ENCODE results near the gene MITD1.
"Not testable (repeated sequence)": the region's sequence is repeated elsewhere in the genome, so short reads cannot be mapped to it uniquely, and the experiment has no call there.

The MITD1 gene

GRCh38 chr2:99154643-99155536 lies 26.0 kb downstream of the MITD1 start, which contains the start of the genes LIPT1 and TSGA10:
Gene LIPT1 (plus strand): TSS chr2:99154967. CDS start chr2:99161958, 6,991 bp downstream.
Gene TSGA10 (minus strand): TSS chr2:99154942. CDS start chr2:99109439, 45,503 bp downstream.
- DNase-seq (ENCODE audit: low read depth in 2 of 2), result peak; percentile 65 to 66

GRCh38 chr2:99153921-99154604 lies 26.8 kb downstream of the MITD1 start:
- DNase-seq (ENCODE audit: low read depth in 2 of 2), result no peak

DNA sequence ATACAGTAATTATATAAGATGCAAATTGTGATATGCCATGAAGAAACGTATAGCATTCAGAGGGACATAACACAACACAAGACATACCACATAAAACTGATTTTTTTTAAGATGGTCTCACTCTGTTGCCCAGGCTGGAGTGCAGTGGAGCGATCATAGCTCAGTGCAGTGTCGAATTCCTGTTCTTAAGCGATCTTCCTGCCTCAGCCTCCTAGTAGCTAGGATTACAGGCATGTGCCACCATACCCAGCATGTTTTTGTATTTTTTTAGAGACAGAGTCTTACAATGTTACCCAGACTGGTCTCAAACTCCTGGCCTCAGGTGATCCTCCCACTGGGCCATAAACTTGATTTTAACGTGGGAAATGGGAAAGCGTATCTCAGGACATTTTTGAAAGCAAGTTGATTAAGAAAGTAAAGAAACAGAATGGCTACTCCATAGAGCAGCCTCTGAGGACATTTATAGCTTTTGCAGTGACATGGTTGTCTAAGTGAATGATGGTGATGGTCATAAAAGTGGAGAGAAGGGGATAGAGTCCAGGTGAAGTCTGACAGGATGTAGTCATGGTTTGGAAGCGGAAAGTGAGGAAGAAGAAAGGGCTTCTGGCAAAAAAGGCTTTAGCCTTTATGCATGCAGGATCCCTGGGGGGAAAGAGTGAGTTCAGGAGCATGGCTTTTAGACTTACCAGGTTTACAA lies 28.5 kb downstream of the MITD1 start:
- DNase-seq (ENCODE audit: low read depth in 2 of 2), result no peak

- peak in 1 of 2 experiments; percentile 4 for DNase-seq (ENCODE audit: low read depth in 2 of 2)
Measured at GRCh38 chr2:99150706-99151105, 30.2 kb downstream of the MITD1 start.

DNA sequence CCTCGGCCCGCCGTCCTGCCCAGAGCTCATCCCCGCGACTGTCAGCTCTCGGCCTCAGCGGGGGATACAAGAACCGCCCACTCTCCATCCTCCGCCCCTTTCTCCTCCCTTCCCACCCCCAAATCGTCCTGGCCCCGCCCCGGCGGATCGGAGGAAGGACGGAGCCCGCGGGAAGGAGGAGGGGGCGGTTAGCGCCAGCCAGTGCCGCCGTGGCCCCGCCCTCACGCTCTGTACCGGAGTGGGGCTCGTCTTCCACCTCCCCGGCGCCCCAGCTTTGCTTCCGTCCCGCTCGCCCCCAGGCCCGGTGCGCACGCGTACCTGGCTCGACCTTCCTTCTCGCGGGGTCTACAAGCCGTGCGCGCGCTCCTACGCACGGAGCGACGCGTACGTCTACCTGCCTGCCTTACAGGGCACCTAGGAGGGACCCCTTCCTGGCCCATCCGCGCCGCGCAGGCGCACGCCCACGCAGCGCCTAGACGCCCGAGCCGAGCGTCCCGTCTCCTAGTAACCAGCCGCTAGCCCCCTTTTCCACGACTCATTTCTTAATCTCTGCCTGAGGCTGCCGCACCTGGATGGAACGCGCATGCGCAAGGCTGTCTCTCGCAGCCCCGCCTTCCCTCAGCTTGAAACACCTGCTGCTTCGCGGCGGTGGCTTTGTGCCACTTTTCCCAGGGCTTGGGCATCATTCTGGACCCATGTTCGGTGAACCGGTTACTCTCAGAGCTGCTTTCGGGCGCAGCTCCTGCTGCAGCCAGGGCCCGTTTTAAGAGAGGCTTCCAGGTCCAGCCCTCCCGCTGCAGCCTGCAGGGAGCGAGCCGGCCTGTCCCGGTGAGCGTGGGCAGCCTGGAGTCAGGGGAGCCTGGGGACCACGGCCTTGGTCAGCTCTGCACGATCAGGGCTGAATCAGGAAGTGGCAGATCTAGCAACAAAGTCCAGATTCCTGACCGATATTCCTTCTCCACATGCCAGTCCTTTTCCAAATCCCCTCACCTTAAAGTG lies 39.4 kb downstream of the MITD1 start, which contains the start of gene C2orf15:
Gene C2orf15, plus strand, starts transcription at position 598 of the 999 bp plus-strand sequence. CDS start 8,852 bp downstream, outside the sequence.
- DNase-seq (ENCODE audit: low read depth in 2 of 2), result peak; percentile 53 to 61

GRCh38 chr2:99140860-99141109 lies 40.1 kb downstream of the MITD1 start:
- DNase-seq (ENCODE audit: low read depth in 2 of 2), result no peak

DNA sequence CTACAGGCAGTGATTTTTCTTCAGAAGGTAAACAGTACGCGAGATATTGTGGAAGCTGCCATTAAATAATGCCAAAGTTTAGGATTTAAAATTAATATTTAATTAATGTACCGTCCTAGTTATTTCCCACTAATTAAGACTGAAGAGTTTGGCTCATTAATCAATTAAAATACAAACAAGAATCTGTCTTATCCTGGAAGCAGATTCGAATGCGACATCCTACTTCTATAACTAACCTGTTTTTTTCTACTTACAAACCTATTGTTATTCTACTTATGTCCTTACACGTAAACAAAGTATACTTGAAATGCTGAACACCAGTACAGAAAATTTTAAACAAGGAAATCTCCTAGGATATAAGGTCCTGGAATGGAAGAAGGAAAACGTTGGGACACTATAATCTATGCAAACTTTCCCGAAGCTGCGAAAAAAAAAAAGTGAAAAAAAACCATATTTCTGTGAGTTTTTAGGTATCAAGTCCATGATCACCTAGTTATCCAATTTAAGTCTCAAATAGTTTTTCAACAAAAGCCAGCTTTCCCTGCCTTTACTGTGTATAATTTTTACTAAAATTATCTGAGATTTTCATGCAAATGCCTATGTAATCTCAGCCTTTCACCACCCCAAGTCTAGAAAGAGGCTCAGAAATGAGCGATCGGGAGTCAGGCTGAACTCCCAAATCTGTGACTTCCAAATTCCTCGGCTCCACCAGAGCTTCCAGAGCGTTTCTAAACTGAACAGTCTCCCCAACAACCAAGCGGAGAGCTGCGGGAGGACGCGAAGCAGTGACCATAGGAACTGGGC lies 40.6 kb downstream of the MITD1 start:
- no peak for DNase-seq (ENCODE audit: low read depth in 2 of 2)

DNA sequence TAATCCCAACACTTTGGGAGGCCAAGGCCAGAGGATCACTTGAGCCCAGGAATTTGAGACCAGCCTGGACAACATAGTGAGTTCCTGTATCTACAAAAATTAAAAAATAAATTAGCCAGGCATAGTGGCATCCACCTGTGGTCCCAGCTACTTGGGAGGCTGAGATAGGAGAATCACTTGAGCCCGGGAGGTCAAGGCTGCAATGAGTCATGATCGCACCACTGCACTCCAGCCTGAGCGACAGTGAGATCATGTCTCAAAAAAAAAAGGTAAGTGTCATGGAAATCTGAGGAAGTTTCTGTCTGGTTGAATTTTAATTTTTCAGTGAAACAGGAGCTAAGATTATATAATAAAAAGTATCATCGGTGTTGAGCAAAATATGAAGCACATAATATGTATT lies 41.9 kb downstream of the MITD1 start:
- no peak for DNase-seq (ENCODE audit: low read depth in 2 of 2)

GRCh38 chr2:99135044-99135556 lies 45.8 kb downstream of the MITD1 start:
- DNase-seq (ENCODE audit: low read depth in 2 of 2), result not testable (repeated sequence)

DNA sequence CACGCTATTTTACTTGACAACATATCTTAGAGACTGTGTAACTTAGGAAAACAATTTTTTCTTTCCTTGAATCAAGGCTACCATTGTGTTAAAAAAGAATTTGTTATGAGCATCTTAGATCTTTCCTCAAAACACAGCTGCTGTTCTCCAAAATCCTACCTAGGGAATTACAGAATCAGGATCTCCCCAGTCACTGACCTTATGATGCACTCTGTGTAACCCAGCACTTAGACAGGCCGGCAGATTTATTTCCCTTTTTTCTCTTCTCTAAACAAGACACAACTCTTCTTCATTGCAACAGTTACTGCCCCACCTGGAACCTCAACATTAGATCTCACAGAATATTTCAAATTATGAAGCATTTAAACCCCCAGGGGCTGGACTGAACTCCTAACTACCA lies 52.9 kb downstream of the MITD1 start:
- DNase-seq (ENCODE audit: low read depth in 2 of 2), result no peak
